HepG2 (cell line): ENCODE results near the gene SLC9A5. TPM values are rescaled to one million over a fixed set of nuclear protein-coding genes. Genes with fewer than 3 reads are reported as not detected.

Experiments used
- BCL6 ChIP-seq: IDR thresholded peaks from 2 replicates; pipeline ENCODE4 v1.6.1; 2016; ENCODE audit warnings: missing genetic modification reagents, missing compliant biosample characterization
- GTF2F1 ChIP-seq: fragments of 150-350 bp; IDR thresholded peaks from 2 replicates; pipeline ENCODE4 v1.6.1; 2014; ENCODE audit warnings: low read length
- HDAC2 ChIP-seq: sonication (generic); formaldehyde crosslinking; IDR thresholded peaks from 2 replicates; pipeline ENCODE4 v1.4.0; 2020; ENCODE audit warnings: missing genetic modification reagents
- HNRNPH1 ChIP-seq: fragments of 200-400 bp; formaldehyde crosslinking; optimal IDR thresholded peaks from 2 replicates; pipeline ENCODE3; 2017; ENCODE audit warnings: mild to moderate bottlenecking, low read depth, low read length
- MBD4 ChIP-seq: IDR thresholded peaks from 2 replicates; pipeline ENCODE4 v1.6.1; 2012; ENCODE audit warnings: low read length, inconsistent platforms, borderline replicate concordance
- MED13 ChIP-seq: sonication (generic); formaldehyde crosslinking; IDR thresholded peaks from 2 replicates; pipeline ENCODE4 v1.5.0; 2020; ENCODE audit warnings: missing genetic modification reagents
- MED8 ChIP-seq: sonication (generic); formaldehyde crosslinking; IDR thresholded peaks from 2 replicates; pipeline ENCODE4 v1.8.1; 2023; ENCODE audit warnings: mild to moderate bottlenecking, missing genetic modification reagents; ENCODE audit not compliant: insufficient replicate concordance
- NFE2 ChIP-seq: sonication (generic); formaldehyde crosslinking; IDR thresholded peaks from 2 replicates; pipeline ENCODE4 v1.4.0; 2020; ENCODE audit warnings: missing genetic modification reagents
- REL ChIP-seq: sonication (generic); formaldehyde crosslinking; conservative IDR thresholded peaks from 2 replicates; pipeline ENCODE4 v1.8.0; 2022; ENCODE audit warnings: mild to moderate bottlenecking, missing genetic modification reagents, moderate library complexity
- SALL2 ChIP-seq: sonication (generic); formaldehyde crosslinking; IDR thresholded peaks from 2 replicates; pipeline ENCODE4 v1.8.1; 2023; ENCODE audit warnings: mild to moderate bottlenecking, missing genetic modification reagents, inconsistent platforms
- ZNF138 ChIP-seq: sonication (generic); formaldehyde crosslinking; IDR thresholded peaks from 2 replicates; pipeline ENCODE4 v1.5.0; 2020; ENCODE audit warnings: mild to moderate bottlenecking, low read depth, missing genetic modification reagents
- ZNF207 ChIP-seq: fragments of 450-650 bp; IDR thresholded peaks from 2 replicates; pipeline ENCODE4 v1.6.1; 2016; ENCODE audit warnings: antibody characterized with exemption, borderline replicate concordance
- ZNF274 ChIP-seq: sonication (generic); formaldehyde crosslinking; IDR thresholded peaks from 2 replicates; pipeline ENCODE4 v1.5.1; 2020; ENCODE audit warnings: mild to moderate bottlenecking, missing genetic modification reagents
- ZNF292 ChIP-seq: sonication (generic); formaldehyde crosslinking; IDR thresholded peaks from 2 replicates; pipeline ENCODE4 v1.8.1; 2022; ENCODE audit warnings: mild to moderate bottlenecking, low read depth, missing genetic modification reagents, borderline replicate concordance
- ZNF3 ChIP-seq: IDR thresholded peaks from 2 replicates; pipeline ENCODE4 v1.7.0; 2017; ENCODE audit warnings: inconsistent platforms
- ZNF329 ChIP-seq: sonication (generic); formaldehyde crosslinking; IDR thresholded peaks from 2 replicates; pipeline ENCODE4 v1.9.0; 2021; ENCODE audit warnings: low read depth, mild to moderate bottlenecking, missing genetic modification reagents
- ZNF33B ChIP-seq: sonication (generic); formaldehyde crosslinking; IDR thresholded peaks from 2 replicates; pipeline ENCODE4 v1.5.1; 2020; ENCODE audit warnings: mild to moderate bottlenecking, missing genetic modification reagents
- ZNF75D ChIP-seq: sonication (generic); formaldehyde crosslinking; IDR thresholded peaks from 2 replicates; pipeline ENCODE4 v1.8.1; 2023; ENCODE audit warnings: missing genetic modification reagents, mild to moderate bottlenecking, borderline replicate concordance
- polyA plus RNA-seq, 8 experiments: library from polyadenylated mRNA; depleted of rRNA in 3 of 8; stranded (reverse) in 7 of 8; unstranded in 1 of 8; fragments of >200 nt; fragmentation: Illumina TruSeq in 4 of 8; extraction: Trizol in 4 of 8; gene quantifications; 2 replicates each; pipeline versions ENCODE4 v1.2.1 to v1.2.3, GENCODE V29; 2011 to 2016; ENCODE audit warnings: low read depth in 4 of 8, missing spikeins in 1 of 8, mixed read lengths in 1 of 8; ENCODE audit not compliant: insufficient read depth in 1 of 8
- total RNA-seq, 5 experiments: library from RNA; depleted of rRNA; stranded (reverse); fragments of >200 nt; fragmentation: Illumina TruSeq; extraction: Trizol; gene quantifications; 2 replicates each; pipeline ENCODE4 v1.2.3, GENCODE V29; 2016; ENCODE audit warnings: low read depth in 1 of 5
- TF ChIP-seq, protein P1 (sequence below): sonication (generic); formaldehyde crosslinking; IDR thresholded peaks from 2 replicates; pipeline ENCODE4 v1.5.1; 2020; ENCODE audit warnings: mild to moderate bottlenecking, missing genetic modification reagents, borderline replicate concordance
- TF ChIP-seq, protein P2 (sequence below): sonication (generic); formaldehyde crosslinking; IDR thresholded peaks from 2 replicates; pipeline ENCODE4 v1.4.0; 2020; ENCODE audit warnings: missing genetic modification reagents
- TF ChIP-seq, protein P3 (sequence below): sonication (generic); formaldehyde crosslinking; IDR thresholded peaks from 2 replicates; pipeline ENCODE4 v1.8.1; 2022; ENCODE audit warnings: low read depth, mild to moderate bottlenecking, missing genetic modification reagents
- TF ChIP-seq, protein P4 (sequence below): sonication (generic); formaldehyde crosslinking; IDR thresholded peaks from 2 replicates; pipeline ENCODE4 v1.5.0; 2020; ENCODE audit warnings: mild to moderate bottlenecking, missing genetic modification reagents

Gene SLC9A5
- total and polyA plus RNA-seq, 2 of the 13 experiments (the other 11 are each of a cell fraction or from before 2014, with no cell fraction given) = 0.58 to 1.4 TPM

DNA sequence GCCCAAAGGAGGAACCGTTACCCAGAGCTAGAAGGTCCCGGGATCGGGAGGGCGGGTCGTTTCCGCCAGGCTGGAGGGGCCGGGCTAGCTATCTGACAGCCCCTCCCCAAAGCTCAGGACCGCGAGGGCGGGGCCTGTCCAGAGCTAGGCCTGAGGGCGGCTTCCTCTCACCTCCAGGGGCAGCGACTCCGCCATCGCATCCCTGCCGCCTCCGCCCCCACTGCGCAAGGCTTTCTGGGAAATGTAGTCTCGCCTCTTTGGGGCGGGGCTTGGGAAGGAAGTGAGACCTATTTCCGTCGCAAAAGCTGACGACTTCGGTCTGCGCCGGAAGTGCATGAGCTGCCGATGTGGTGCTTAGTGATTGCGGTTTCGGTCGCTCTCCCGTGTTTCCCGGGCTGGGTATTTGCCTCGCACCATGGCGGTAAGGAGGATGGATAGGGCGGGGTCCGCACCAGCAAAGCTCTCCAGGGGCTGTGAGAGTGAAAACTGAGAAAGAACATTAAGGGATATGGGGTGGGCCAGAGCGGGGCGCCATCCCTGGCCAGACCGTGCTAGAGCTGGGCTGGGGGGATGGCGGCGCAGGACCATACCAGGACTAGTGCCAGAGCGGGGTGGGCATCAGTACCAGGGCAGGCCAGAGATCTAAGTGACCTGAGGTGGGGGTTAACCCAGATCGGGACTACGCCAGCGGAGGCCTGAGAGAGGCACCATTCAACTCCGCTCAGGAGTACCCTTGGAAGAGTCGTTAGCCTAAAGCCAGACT lies 21.8 kb upstream of the SLC9A5 start, which contains the start of gene TMEM208 (continued):
- TF ChIP-seq MED8 (CRISPR knock-in tag) (no peak), ZNF3 (0 out of 2 replicates have a peak, but pooled peaks have one; percentile 6), HDAC2 (CRISPR knock-in tag) (peak; percentile 99), MED13 (CRISPR knock-in tag) (0 out of 2 replicates have a peak, but pooled peaks have one; percentile 60), GTF2F1 (peak; percentile 76), ZNF75D (CRISPR knock-in tag) (no peak), ZNF274 (peak; percentile 65), NFE2 (CRISPR knock-in tag) (no peak), BCL6 (CRISPR knock-in tag) (peak; percentile 60; the same call in 1 of the 2 replicates), ZNF33B (CRISPR knock-in tag) (no peak; the same call in none of the 2 replicates), REL (no peak; the same call in 1 of the 2 replicates), SALL2 (CRISPR knock-in tag) (peak; percentile 99), ZNF329 (CRISPR knock-in tag) (no peak; the same call in 1 of the 2 replicates), HNRNPH1 (no peak), ZNF292 (CRISPR knock-in tag) (no peak), MBD4 (no peak), ZNF207 (no peak), ZNF138 (CRISPR knock-in tag) (no peak)
- TF ChIP-seq, protein P1, sequence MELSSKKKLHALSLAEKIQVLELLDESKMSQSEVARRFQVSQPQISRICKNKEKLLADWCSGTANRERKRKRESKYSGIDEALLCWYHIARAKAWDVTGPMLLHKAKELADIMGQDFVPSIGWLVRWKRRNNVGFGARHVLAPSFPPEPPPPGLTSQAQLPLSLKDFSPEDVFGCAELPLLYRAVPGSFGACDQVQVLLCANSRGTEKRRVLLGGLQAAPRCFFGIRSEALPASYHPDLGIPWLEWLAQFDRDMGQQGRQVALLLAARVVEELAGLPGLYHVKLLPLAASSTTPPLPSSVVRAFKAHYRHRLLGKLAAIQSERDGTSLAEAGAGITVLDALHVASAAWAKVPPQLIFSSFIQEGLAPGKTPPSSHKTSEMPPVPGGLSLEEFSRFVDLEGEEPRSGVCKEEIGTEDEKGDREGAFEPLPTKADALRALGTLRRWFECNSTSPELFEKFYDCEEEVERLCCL (CRISPR knock-in tag) = peak; percentile 20; the same call in 1 of the 2 replicates
- TF ChIP-seq, protein P2, sequence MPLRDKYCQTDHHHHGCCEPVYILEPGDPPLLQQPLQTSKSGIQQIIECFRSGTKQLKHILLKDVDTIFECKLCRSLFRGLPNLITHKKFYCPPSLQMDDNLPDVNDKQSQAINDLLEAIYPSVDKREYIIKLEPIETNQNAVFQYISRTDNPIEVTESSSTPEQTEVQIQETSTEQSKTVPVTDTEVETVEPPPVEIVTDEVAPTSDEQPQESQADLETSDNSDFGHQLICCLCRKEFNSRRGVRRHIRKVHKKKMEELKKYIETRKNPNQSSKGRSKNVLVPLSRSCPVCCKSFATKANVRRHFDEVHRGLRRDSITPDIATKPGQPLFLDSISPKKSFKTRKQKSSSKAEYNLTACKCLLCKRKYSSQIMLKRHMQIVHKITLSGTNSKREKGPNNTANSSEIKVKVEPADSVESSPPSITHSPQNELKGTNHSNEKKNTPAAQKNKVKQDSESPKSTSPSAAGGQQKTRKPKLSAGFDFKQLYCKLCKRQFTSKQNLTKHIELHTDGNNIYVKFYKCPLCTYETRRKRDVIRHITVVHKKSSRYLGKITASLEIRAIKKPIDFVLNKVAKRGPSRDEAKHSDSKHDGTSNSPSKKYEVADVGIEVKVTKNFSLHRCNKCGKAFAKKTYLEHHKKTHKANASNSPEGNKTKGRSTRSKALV = no peak
- TF ChIP-seq, protein P3, sequence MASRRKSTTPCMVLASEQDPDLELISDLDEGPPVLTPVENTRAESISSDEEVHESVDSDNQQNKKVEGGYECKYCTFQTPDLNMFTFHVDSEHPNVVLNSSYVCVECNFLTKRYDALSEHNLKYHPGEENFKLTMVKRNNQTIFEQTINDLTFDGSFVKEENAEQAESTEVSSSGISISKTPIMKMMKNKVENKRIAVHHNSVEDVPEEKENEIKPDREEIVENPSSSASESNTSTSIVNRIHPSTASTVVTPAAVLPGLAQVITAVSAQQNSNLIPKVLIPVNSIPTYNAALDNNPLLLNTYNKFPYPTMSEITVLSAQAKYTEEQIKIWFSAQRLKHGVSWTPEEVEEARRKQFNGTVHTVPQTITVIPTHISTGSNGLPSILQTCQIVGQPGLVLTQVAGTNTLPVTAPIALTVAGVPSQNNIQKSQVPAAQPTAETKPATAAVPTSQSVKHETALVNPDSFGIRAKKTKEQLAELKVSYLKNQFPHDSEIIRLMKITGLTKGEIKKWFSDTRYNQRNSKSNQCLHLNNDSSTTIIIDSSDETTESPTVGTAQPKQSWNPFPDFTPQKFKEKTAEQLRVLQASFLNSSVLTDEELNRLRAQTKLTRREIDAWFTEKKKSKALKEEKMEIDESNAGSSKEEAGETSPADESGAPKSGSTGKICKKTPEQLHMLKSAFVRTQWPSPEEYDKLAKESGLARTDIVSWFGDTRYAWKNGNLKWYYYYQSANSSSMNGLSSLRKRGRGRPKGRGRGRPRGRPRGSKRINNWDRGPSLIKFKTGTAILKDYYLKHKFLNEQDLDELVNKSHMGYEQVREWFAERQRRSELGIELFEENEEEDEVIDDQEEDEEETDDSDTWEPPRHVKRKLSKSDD (CRISPR knock-in tag) = peak; percentile 88; the same call in 1 of the 2 replicates
- TF ChIP-seq, protein P4, sequence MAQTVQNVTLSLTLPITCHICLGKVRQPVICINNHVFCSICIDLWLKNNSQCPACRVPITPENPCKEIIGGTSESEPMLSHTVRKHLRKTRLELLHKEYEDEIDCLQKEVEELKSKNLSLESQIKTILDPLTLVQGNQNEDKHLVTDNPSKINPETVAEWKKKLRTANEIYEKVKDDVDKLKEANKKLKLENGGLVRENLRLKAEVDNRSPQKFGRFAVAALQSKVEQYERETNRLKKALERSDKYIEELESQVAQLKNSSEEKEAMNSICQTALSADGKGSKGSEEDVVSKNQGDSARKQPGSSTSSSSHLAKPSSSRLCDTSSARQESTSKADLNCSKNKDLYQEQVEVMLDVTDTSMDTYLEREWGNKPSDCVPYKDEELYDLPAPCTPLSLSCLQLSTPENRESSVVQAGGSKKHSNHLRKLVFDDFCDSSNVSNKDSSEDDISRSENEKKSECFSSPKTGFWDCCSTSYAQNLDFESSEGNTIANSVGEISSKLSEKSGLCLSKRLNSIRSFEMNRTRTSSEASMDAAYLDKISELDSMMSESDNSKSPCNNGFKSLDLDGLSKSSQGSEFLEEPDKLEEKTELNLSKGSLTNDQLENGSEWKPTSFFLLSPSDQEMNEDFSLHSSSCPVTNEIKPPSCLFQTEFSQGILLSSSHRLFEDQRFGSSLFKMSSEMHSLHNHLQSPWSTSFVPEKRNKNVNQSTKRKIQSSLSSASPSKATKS (CRISPR knock-in tag) = no peak
